Germinal center (tissue), 1 donor: ENCODE data around the gene NPVF.
A peak's percentile ranks its signal among the peaks of the same experiment; 100 is the strongest.

ENCODE experiments used
- DNase-seq: peaks from one replicate; pipeline ENCODE4 v3.0.0; 2012; ENCODE audit warnings: mixed read lengths, low spot score

The NPVF gene

GRCh38 chr7:25234336-25234735 lies 6.0 kb upstream of the NPVF start:
- DNase-seq: no peak

DNA sequence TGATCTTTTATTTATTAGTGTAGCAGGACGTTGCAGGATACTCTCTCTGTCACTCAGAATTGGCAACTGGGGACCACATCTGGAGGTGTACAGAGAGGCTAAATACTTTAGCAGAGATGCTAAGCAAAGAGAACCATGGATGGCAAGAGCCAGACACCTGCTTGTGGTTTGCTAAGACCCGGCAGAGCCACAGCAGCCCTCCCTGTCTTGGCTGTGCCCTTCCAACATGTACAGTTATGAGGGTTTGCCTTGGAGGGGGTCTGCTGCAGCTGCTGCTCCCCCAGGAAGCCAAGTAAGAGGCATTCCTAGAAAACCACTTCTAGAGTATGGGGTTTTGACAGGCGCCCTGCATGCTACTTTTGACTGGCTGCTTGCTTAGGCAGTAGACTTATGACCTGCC lies 5.1 kb downstream of the NPVF start:
- no peak for DNase-seq

DNA sequence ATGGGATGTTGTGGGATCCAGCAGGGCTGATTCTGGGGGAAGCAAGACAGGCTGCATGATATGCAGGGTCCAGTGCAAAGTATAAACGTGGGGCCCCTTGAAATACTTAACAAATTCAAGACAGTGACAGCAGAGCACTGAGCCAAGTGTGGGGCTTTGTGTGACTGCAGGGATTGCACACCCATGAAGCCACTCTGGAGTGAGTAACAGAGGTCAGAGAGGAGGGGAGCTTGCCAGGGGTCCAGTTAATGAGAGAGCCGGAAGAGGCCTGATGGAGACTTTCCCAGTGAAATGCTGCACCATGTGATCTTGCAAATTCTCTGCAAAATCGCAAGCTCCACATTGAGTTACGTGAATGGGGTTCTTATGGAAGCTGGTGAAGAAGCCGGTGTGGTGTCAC lies 5.6 kb downstream of the NPVF start:
- DNase-seq: no peak

- DNase-seq: no peak
Measured at GRCh38 chr7:25221009-25221408, 7.3 kb downstream of the NPVF start.

DNA sequence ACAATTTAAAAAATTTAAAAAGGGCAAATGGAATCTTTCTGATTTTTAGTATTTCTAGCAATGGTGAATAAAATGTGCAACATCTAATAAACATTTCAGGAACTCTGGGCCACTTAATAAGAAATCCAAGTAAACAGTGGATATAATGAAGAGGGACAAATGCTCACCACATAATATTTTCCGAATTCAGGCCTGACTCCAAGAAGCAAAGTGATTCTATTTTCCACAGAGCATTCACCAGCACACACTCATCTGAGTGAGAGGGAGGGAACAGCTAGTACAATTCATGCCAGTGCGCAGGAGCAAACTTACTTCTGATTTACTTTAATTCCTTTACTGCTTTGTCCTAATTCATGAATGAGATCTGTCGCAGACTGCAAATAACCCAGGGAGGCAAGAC lies 10.1 kb downstream of the NPVF start:
- no peak for DNase-seq

DNA sequence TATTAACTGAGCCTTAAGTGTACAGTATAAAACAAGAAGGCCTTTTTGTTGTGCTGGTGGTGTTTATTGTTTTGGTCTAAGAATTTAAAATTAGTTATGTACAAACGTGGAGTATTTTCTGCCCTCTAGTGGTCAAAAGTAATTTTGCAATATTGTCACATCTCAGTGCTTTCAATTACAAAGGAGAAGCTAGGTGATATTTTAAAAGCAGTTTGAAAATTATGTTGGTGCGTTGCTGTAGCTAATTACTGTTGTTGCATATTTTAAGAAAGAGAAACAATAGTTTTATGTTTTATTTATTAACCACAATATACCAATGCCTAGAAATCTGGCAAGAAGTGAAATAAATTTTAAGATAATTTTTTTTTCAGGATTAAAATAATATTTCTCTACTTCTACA lies 11.4 kb downstream of the NPVF start:
- DNase-seq: peak; percentile 22

DNA sequence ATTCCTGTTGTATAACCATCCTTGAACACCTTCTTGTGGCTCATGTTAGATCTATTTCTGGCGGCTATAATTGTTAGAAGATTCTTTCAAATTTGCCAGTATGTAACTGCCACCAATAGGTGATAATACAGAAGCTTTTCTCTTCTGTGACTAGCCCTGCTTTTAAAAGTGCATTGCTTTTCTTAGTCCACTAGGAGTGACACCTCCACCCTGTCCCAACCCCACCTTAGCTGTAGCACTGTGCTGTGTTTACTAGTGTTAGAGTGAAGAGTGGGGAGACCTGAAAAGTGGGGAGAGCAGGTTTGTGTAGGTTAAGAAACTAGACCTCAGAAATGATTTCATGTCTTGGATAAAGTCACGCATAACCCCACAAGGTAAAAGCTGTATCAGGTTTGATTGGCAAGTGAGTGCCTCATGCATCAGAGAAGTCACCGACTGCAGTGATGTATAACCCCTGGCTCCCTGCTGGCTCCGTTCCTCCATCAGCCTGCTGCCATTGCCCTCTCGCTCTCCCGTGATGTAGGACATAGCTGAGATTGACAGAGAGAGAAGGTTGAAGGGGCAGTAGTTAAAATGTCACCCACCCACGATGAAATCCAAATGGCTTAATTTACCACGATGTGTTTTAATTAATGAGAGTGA lies 12.5 kb downstream of the NPVF start:
- no peak for DNase-seq

DNA sequence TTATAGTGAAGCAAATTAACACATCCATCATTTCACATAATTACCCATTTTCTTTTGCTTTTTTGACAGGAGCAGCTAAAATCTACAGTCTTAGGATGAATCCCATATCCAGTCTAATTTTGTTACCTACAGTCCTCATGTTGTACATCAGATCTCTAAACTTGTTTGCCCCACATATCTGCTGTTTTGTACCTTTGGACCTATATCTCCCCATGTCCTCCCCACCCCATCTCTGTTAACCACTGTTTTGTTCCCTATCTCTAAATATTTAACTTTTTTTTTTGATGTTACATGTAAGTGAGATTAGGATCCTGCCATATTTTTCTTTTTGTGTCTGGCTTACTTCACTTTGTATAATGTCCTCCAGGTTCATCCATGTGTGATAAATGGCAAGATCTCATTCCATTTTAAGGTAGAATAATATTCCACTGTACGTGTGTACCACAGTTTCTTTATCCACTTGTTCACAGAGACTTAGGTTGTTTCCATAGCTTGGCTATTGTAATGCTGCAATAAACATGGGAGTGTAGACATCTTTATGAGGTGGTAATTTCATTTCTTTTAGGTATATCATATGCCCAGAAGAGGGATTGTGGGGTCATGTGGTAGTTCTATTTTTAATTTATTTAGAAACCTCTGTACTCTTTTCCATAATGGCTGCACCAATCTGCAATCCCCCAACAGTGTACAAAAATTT lies 19.6 kb downstream of the NPVF start:
- no peak for DNase-seq

DNA sequence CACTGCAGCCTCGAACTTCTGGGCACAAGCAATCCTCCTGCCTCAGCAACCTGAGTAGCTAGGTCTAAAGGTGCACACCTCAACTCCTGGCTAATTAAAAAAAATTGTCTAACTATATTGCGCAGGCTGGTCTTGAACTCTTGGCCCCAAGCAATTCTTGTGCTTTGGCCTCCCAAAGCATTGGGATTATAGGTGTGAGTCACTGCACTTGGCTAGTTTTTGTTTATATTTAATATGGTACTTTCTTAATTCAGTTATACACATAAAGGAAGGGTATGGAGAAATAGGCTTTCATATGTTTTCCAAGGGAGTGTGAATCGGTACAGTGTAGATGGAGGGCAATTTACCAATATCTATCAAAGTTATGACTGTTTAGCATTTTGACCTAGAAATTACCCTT lies 20.4 kb downstream of the NPVF start:
- DNase-seq: no peak

DNA sequence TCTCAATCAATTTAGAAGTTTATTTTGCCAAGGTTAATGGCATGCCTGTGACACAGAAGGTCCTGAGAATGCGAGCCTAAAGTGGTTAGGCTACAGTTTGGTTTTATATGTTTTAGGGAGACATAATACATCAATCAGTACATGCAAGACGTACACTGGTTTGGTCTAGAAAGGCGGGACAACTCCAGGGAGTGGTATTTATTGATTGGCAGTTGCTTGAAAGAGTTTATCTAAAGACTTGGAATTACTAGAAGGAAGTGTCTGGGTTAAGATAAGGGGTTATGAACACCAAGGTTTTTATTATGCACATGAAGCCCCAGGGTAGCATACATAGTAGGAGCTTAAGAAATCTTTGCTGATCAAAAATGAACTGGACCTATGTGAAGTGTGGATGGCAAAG lies 21.5 kb downstream of the NPVF start:
- no peak for DNase-seq

DNA sequence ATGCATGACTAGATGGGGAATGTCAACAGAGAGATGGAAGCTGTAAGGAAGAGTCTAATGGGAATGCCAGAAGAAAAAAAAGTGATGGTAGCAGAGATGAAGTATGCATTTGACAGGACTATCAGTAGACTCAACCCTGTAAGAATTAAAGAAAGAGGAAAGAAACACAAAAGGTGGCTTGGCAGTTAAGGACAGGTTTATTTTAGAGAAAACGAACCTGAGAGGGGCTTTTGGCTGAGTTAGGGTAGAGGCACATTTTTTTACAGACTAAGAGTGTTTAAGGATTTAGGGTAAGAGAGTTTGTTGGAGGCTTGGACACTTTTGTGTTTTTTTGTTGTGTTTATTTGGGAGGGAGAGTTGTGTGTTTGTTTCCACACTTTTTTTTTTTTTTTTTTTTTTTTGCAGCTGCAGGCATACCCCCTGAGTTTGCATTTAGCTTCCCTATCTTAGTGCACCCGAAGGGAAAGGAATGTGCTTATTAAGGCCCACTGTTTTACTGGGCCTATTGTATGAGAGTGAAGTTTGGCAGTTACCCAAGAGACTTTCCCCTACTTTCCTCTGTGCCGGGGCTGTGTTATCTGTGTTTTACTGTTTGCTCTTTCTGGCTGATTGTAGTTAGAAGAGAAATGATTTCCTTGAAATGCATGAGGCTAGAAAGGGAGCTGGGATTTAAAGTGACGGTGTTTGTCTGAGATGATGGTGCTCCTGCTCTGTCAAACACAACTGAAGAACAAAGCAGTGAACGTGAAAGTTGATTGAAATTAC lies 32.0 kb downstream of the NPVF start:
- no peak for DNase-seq

- no peak for DNase-seq
Measured at GRCh38 chr7:25194036-25194435, 34.2 kb downstream of the NPVF start.

GRCh38 chr7:25192043-25192442 lies 36.2 kb downstream of the NPVF start:
- no peak for DNase-seq

DNA sequence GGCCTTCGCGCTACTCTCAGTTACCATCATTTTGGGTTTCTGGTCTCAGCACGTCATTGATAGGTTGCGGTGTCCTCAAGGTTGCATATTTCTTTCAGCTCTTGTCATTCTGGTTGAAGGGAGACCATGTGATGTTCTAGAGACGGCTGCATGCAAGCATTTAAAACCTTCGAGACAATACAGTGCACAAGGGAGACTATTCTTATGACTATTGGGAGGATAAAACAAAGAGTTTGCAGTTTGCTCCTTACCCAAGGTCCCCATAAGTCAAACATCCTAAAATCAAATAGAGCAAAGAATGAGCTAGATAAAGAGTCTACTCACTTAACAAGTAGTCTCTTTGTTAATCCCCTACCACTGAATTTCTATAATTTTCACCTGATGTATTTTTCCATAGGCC lies 39.1 kb downstream of the NPVF start:
- no peak for DNase-seq

GRCh38 chr7:25187932-25188331 lies 40.4 kb downstream of the NPVF start:
- no peak for DNase-seq

- DNase-seq: no peak
Measured at GRCh38 chr7:25186436-25186835, 41.9 kb downstream of the NPVF start.

- DNase-seq: no peak
Measured at GRCh38 chr7:25181532-25181931, 46.8 kb downstream of the NPVF start.

- no peak for DNase-seq
Measured at GRCh38 chr7:25180946-25181345, 47.3 kb downstream of the NPVF start.

DNA sequence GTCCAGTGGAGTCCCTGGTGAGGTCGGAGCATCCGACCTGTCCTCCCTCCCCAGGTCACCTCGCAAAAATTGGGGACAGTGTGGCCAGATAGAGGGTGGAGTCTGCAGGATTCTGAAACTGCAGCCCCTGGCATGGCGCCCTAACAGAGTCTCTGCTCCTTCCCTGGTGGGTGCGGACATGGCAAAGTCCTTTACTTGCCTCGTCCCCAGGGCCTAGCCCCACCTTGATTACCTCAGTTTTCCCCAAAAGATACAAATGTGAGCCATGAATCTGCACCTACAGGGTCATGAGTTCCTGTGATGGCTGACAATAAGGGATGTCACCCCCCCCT lies 47.7 kb downstream of the NPVF start:
- DNase-seq: no peak

DNA sequence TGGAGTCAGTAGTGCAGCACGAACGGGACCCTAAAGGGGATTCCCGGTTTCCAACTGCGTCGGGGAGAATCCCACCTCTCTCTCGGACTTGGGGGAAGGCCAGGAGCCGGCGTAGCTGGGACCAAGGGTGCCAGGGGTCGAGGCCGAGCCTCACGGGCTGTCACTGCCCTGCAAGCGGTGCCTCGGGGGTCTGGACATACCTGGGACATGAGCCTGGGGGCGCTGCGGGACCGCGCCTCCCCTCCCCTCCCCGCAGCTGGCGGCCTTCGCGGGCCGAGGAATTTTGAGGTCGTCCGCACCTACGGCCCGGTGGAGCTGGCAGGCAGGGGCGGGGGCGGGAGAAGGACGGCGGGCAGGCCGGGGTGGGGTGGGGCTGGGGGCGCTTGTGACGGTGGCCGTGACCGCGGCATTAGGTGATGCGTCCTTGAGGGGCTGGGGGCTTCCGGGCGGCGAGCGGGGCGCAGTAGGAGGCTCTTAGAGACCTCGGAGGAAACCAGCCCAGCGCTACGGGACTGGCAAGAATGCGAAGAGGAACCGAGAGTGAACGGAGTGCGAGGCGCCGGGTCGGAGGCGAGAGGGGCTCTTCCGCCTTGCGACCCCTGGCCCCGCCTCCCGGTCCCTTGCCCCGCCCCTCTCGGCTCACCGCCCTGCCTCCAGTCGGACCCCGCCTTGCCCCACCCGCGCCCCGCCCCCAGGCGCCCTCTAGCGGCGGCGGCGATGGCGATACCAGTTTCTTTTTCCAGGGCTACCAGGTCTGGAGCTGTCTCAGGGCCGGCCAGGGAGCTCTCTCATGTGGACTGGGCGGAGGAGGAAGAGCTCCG lies 48.3 kb downstream of the NPVF start:
- peak; percentile 99 for DNase-seq

DNA sequence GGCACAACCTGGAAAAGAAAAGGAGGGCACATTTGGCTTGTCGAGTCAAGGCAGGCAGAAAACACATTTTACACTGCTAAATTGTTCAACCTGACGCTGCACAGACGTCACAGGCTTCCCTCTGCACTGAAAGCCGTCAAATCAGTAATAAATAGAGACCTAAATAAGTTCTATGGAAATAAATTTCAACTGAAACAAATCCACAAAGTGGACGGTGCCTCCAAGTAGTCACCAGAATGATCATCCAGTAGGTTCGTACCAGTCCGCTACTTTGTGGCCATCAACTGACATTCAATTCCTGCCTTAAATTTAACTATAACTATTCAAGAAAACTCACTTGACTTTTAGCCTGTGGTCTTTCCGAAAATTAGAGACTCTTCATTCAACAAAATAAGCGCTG lies 49.0 kb downstream of the NPVF start:
- DNase-seq: no peak
